Activated CD8-positive, alpha-beta memory T cell treated with anti-CD3 and anti-CD28 coated beads for 4 hours (primary cell): ENCODE results near the gene CS.
"Not testable (repeated sequence)": the region's sequence is repeated elsewhere in the genome, so short reads cannot be mapped to it uniquely, and the experiment has no call there.

Experiments
- DNase-seq, 2 donors: peaks; one replicate each; pipeline ENCODE4 v3.0.0-alpha.2; 2020; ENCODE audit warnings: low read depth in 2 of 2

Gene CS

GRCh38 chr12:56299853-56300643 lies at the start of gene CS:
CS (minus strand) TSS chr12:56300330; CDS start chr12:56300201, 129 bp downstream.
- peak; percentile 97 to 98 for DNase-seq

GRCh38 chr12:56348776-56349175 lies 48.6 kb upstream of the CS start:
- no peak for DNase-seq

GRCh38 chr12:56347255-56347654 lies 47.1 kb upstream of the CS start:
- DNase-seq: not testable (repeated sequence)

- no peak for DNase-seq
Observed at GRCh38 chr12:56346675-56347074, 46.5 kb upstream of the CS start.

- not testable (repeated sequence) for DNase-seq
Observed at GRCh38 chr12:56342290-56342689, 42.2 kb upstream of the CS start.

- DNase-seq: no peak
Observed at GRCh38 chr12:56341616-56342015, 41.5 kb upstream of the CS start.

- no peak for DNase-seq
Observed at GRCh38 chr12:56339158-56339422, 39.0 kb upstream of the CS start.

- peak; percentile 59 to 87 for DNase-seq
Observed at GRCh38 chr12:56338308-56339157, 38.4 kb upstream of the CS start, which contains the start of gene IL23A. IL23A (plus strand) TSS chr12:56338884; CDS start chr12:56339045, 161 bp downstream.

GRCh38 chr12:56337753-56338251 lies 37.7 kb upstream of the CS start:
- no peak for DNase-seq

GRCh38 chr12:56336361-56337167 lies 36.4 kb upstream of the CS start:
- DNase-seq: no peak

GRCh38 chr12:56335527-56335926 lies 35.4 kb upstream of the CS start:
- not testable (repeated sequence) for DNase-seq

GRCh38 chr12:56334490-56334793 lies 34.3 kb upstream of the CS start:
- no peak for DNase-seq

GRCh38 chr12:56333679-56334489 lies 33.8 kb upstream of the CS start, which contains the start of gene PAN2:
PAN2 (minus strand) TSS chr12:56334000; CDS start chr12:56333094, 906 bp downstream.
- peak; percentile 87 to 90 for DNase-seq

GRCh38 chr12:56333197-56333678 lies 33.1 kb upstream of the CS start:
- no peak for DNase-seq

GRCh38 chr12:56332512-56333196 lies 32.5 kb upstream of the CS start:
- no peak for DNase-seq

GRCh38 chr12:56330936-56331490 lies 30.9 kb upstream of the CS start:
- DNase-seq: no peak

- DNase-seq: no peak
Observed at GRCh38 chr12:56326533-56326932, 26.4 kb upstream of the CS start.

- DNase-seq: no peak
Observed at GRCh38 chr12:56326126-56326525, 26.0 kb upstream of the CS start.

- DNase-seq: no peak
Observed at GRCh38 chr12:56324206-56324605, 24.1 kb upstream of the CS start.

GRCh38 chr12:56321610-56322009 lies 21.5 kb upstream of the CS start:
- not testable (repeated sequence) for DNase-seq
